Stomach smooth muscle (tissue), 2 donors: ENCODE measurements around the gene C9orf43.
"Not testable (repeated sequence)": the region's sequence is repeated elsewhere in the genome, so short reads cannot be mapped to it uniquely, and the experiment has no call there.

Source experiments
- H3K27ac ChIP-seq: one replicate; pipeline ENCODE4 v1.7.0; 2013; ENCODE audit warnings: mild to moderate bottlenecking, low read length, inconsistent platforms
- H3K27me3 ChIP-seq, 2 donors: one replicate each; pipeline ENCODE4 v1.7.0; 2013; ENCODE audit warnings: low read length in 2 of 2; ENCODE audit not compliant: insufficient read depth in 2 of 2, control insufficient read depth in 1 of 2
- H3K36me3 ChIP-seq, 2 donors: one replicate each; pipeline ENCODE4 v1.7.0; 2013; ENCODE audit warnings: low read length in 2 of 2; ENCODE audit not compliant: control insufficient read depth in 2 of 2, insufficient read depth in 2 of 2
- H3K4me1 ChIP-seq: one replicate; pipeline ENCODE4 v1.7.0; 2013; ENCODE audit warnings: low read length; ENCODE audit not compliant: control insufficient read depth, insufficient read depth
- H3K4me3 ChIP-seq, 2 donors: one replicate each; pipeline ENCODE4 v1.7.0; 2013; ENCODE audit warnings: low read length in 2 of 2
- H3K9ac ChIP-seq, 2 donors: one replicate each; pipeline ENCODE4 v1.7.0; 2013; ENCODE audit warnings: low read length in 2 of 2, mild to moderate bottlenecking in 1 of 2
- H3K9me3 ChIP-seq, 2 donors: one replicate each; pipeline ENCODE4 v1.7.0; 2013; ENCODE audit warnings: low read length in 2 of 2; ENCODE audit not compliant: control insufficient read depth in 2 of 2
- donor health status: healthy.
- donor health status: Pancreatic carcinoma.

C9orf43 gene

GRCh38 chr9:113399646-113400200 is 10.8 kb upstream of the C9orf43 start:
- peak overlapping the region in 1 of 2 donors; percentile 91 for H3K4me3 ChIP-seq
- H3K27me3 ChIP-seq, result no peaks in the 10 kb centered on the region
- no peak overlapping the region for H3K27ac ChIP-seq
- peaks cover 19% of the 10 kb centered on the region for H3K4me1 ChIP-seq
- H3K9ac ChIP-seq, result peak overlapping the region in 1 of 2 donors; percentile 13
- H3K36me3 ChIP-seq, result peaks cover 0 to 4% of the 10 kb centered on the region in 2 donors
- H3K9me3 ChIP-seq, result no peaks in the 10 kb centered on the region

DNA sequence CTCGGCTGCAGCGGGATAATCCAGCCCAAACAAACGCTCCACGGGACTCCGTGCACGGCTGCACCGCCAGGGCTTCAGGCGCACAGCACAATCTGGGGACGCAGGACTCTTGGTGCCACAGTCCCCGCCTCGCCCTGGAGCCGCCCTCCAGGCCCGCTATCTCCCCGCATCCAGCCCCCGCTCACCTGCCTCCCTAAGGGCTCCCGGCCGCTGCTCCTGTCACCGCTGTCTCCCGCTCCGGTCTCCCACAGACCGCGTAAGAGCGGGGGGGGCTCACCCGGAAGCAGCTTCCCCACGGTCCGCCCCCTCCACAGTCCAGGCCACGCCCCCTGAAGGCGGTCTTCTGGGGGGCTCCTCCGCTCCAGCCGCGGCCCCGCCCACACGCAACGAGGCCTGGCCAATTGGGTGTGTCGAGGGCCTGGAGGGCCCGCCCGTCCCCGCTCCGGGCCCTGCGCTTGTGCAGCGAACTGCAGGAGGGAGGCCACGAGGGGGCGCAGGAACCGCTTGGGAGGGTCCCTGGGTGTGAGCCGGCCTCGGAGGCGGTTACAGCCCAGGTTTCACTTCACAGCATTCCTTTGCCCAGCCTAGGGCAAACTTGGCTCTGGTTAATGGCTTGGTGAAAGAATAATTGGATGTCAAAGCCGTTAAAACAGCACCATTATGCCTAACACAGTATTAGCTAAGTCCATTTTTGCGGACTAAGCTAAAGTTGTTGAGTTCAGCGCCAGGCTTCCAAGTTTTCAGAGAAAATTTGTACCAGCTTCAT is 9.3 kb upstream of the C9orf43 start, which contains the start of gene ALAD:
Gene ALAD, minus strand, starts transcription at position 258 of the 766 bp plus-strand sequence. CDS start 7,725 bp downstream, outside the sequence.
- H3K4me3 ChIP-seq, result peak within 1 kb of the TSS; percentile 86 to 91
- peak within 1 kb of the TSS; percentile 75 for H3K27ac ChIP-seq
- peak within 1 kb of the TSS; percentile 66 to 77 for H3K9ac ChIP-seq
- H3K9me3 ChIP-seq, result no peaks in the 10 kb centered on the region
- peaks cover 0 to 4% of the 10 kb centered on the region in 2 donors for H3K36me3 ChIP-seq
- H3K4me1 ChIP-seq, result peaks cover 19% of the 10 kb centered on the region
- no peaks in the 10 kb centered on the region for H3K27me3 ChIP-seq

DNA sequence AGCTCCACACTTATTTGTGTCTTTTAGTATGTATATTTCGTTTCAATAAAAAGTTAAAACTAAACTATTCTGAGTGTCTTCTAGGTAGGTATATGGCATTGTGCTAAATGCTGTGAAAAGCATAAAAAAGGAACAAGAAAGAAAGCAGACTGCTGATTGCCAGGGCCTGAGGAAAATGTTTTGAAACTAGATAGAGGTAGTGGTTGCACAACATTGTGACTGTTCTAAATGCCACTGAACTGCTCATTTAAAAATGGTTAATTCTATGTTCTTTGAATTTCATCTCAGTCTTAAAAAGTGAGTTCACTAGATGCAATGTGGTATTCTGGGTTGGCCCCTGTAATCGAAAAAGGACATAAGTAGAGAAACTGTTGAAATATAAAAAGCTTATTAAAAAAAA is 6.9 kb upstream of the C9orf43 start:
- Histone ChIP-seq H3K9me3 (no peaks in the 10 kb centered on the region), H3K9ac (no peak overlapping the region), H3K36me3 (peaks cover 6 to 11% of the 10 kb centered on the region in 2 donors), H3K4me1 (peaks cover 19% of the 10 kb centered on the region), H3K4me3 (no peak overlapping the region), H3K27ac (no peak overlapping the region), H3K27me3 (no peaks in the 10 kb centered on the region)

DNA sequence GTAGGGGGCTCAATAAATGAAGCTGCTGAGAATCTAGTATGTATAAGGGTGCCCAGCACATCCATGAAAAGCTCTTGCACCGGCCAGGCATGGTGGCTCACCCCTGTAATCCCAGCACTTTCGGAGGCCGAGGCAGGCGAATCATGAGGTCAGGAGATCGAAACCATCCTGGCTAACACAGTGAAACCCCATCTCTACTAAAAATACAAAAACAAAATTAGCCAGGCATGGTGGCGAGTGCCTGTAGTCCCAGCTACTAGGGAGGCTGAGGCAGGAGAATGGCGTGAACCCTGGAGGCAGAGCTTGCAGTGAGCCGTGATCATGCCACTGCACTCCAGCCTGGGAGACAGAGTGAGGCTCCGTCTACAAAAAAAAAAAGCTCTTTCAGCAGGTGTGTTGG is 4.2 kb upstream of the C9orf43 start:
- H3K9me3 ChIP-seq, H3K27me3 ChIP-seq, H3K9ac ChIP-seq, H3K4me3 ChIP-seq, H3K27ac ChIP-seq: not testable (repeated sequence)
- peaks cover 9 to 11% of the 10 kb centered on the region in 2 donors for H3K36me3 ChIP-seq
- peaks cover 15% of the 10 kb centered on the region for H3K4me1 ChIP-seq

DNA sequence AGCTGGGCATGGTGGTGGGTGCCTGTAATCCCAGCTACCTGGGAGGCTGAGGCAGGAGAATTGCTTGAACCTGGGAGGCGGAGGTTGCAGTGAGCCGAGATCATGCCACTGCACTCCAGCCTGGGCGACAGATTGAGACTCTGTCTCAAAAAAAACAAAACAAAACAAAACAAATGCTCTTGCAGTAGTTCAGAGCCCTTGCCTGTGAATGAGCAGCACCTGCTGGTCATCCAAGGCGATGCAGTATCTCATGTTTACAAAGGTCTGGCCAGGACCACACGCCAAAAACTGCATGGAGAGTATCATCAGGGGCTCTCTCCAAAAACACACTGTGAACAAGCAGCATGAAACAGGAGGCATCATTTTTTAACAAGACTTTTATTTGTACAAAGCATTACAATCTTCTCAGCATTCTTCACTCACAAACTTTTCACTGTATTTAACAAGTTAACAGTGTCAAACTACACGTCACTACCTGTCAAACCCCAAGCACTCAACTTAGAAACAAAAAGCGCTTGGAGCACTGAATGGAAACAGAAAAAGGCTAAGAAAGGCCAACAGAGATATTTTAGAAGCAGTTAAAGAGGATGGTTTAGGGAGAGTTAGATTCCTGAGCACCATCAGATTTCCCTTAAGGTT is 3.6 kb upstream of the C9orf43 start:
- not testable (repeated sequence) for H3K4me3 ChIP-seq, H3K9ac ChIP-seq, H3K27me3 ChIP-seq, H3K27ac ChIP-seq, H3K9me3 ChIP-seq
- H3K4me1 ChIP-seq, result peaks cover 10% of the 10 kb centered on the region
- peaks cover 9 to 11% of the 10 kb centered on the region in 2 donors for H3K36me3 ChIP-seq

DNA sequence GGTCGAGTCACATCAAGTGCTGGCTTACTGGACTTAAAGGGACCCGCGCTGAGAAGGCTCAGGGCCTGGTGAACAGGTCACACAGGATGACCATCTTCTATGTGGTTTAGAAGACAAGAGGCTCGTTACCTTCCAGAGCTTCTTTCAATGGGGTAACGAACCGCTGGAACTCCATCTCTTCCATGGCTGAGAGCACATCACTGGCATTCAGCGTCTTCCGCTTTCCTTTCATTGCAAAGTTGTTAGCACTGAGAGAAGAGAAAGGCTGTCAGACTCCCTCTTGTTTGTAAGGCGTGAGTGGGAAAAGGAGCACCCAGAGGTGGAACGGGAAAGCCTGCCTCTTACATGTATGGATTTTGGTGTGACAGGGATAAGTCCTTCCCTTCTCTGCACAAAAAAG is 1.1 kb upstream of the C9orf43 start:
- Histone ChIP-seq H3K9me3 (no peaks in the 10 kb centered on the region), H3K36me3 (peaks cover 9 to 11% of the 10 kb centered on the region in 2 donors), H3K4me1 (peaks cover 10% of the 10 kb centered on the region), H3K27ac (peak overlapping the region; percentile 95), H3K4me3 (peak overlapping the region; percentile 78 to 95), H3K27me3 (no peaks in the 10 kb centered on the region), H3K9ac (peak overlapping the region; percentile 96 to 97)

DNA sequence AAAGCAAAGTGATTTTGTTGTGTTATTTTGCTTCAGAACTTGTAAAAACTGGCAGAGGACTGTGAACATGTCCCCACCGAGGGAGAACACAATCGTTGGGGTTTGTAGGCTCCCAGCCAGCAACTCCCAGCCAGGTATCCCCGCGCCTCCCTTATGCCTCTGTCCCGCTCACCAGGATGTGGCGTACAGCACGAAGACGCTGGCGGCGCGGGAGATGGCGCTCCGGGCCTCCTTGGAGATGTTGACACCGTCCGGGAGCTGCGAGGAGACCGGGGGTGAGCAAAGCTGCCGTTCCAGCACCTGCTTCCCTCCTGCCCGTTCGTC is 702 bp upstream of the C9orf43 start:
- Histone ChIP-seq H3K9ac (peak overlapping the region; percentile 96 to 97), H3K27ac (peak overlapping the region; percentile 95), H3K9me3 (no peaks in the 10 kb centered on the region), H3K4me1 (peaks cover 10% of the 10 kb centered on the region), H3K27me3 (no peaks in the 10 kb centered on the region), H3K36me3 (peaks cover 9 to 11% of the 10 kb centered on the region in 2 donors), H3K4me3 (peak overlapping the region; percentile 78 to 95)

DNA sequence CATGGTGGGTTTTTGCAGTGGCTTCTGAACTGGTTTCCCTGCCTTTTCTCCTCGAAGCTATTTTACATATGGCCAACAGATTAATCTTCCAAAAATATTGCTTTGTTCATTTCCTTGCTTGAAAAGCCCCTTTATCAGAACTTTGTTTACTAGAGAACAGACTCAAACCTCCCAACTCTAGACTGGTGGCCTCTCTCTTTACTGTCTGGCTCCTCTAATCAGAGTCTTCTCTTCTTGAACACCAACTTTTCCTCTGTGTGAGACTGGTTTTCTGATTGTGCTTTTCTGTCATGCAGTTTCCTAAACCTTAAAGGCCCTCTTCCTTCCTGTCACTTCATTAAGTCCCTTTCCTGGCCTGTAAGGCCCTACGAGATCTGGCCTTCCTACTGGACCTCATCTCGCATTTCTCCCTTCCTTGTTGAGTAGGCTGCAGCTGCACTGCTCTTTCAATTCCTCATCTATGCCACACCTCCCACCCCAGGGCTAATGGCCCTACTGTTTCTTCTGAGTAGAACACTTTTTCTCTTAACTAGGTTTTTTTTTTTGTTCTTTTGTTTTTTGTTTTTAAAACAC is 5.7 kb downstream of the C9orf43 start:
- no peak overlapping the region for H3K9ac ChIP-seq

DNA sequence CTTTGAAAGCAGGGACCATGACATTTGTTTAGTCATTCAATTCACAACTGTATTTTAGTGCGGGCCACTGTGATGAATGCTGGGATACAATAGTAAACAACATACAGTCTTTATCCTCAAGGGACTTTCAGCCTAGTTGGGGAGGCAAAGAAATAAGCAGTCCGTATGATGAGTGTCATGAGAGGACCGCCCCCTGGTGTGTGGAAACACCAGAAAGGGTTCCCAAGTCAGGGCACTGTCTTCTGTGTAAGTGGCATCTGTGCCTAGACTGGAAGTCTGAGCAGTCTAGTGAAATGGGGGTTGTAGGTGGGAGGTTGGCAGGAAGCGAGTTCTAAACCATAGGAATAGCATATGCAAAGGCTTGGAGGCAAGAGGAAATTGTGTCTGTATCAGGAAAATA is 6.8 kb downstream of the C9orf43 start:
- Histone ChIP-seq H3K4me3 (no peak overlapping the region), H3K27me3 (no peaks in the 10 kb centered on the region), H3K36me3 (no peaks in the 10 kb centered on the region), H3K27ac (no peak overlapping the region), H3K9me3 (no peaks in the 10 kb centered on the region), H3K9ac (no peak overlapping the region), H3K4me1 (no peaks in the 10 kb centered on the region)

More for the DNA sequence above, 5.7 kb downstream of the C9orf43 start:
- no peak overlapping the region for H3K27ac ChIP-seq
- no peaks in the 10 kb centered on the region for H3K27me3 ChIP-seq
- no peak overlapping the region for H3K4me3 ChIP-seq
- no peaks in the 10 kb centered on the region for H3K4me1 ChIP-seq
- no peaks in the 10 kb centered on the region for H3K9me3 ChIP-seq
- no peaks in the 10 kb centered on the region for H3K36me3 ChIP-seq

GRCh38 chr9:113421726-113422125 is 11.2 kb downstream of the C9orf43 start:
- Histone ChIP-seq H3K36me3 (no peaks in the 10 kb centered on the region), H3K4me3 (no peak overlapping the region)

More at GRCh38 chr9:113421726-113422125, 11.2 kb downstream of the C9orf43 start:
- no peak overlapping the region for H3K27ac ChIP-seq
- H3K9ac ChIP-seq, result no peak overlapping the region
- H3K27me3 ChIP-seq, result peaks cover 2 to 6% of the 10 kb centered on the region in 2 donors
- H3K4me1 ChIP-seq, result no peaks in the 10 kb centered on the region
- no peaks in the 10 kb centered on the region for H3K9me3 ChIP-seq
